Right lobe of liver (tissue), 6 donors: ENCODE results near the gene TBL1Y. TPM values are rescaled to one million over a fixed set of nuclear protein-coding genes. Genes with fewer than 3 reads are reported as not detected.

Source experiments
- ATAC-seq, 4 donors: fragments of 200-7000 bp; cut with Tn5 transposase; one replicate each; pipeline ENCODE4 v1.9.1; 2020; ENCODE audit warnings: mild to moderate bottlenecking in 4 of 4, moderate library complexity in 4 of 4
- DNase-seq, 3 donors: peaks; one replicate each; pipeline ENCODE4 v3.0.0-alpha.2; 2020
- H3K27ac ChIP-seq, 3 donors: fragments of 200-600 bp; one replicate each; pipeline ENCODE4 v1.8.0; 2022
- H3K27me3 ChIP-seq, 2 donors: fragments of 200-600 bp; one replicate each; pipeline ENCODE4 v1.8.0; 2022
- H3K36me3 ChIP-seq, 4 donors: fragments of 200-600 bp; sonication (generic) in 1 of 4; one replicate each; pipeline versions ENCODE4 v1.5.1 to v1.8.0; 2017 to 2022; ENCODE audit warnings: control low read depth in 1 of 4
- H3K4me1 ChIP-seq, 4 donors: fragments of 200-600 bp; sonication (generic) in 1 of 4; one replicate each; pipeline versions ENCODE4 v1.5.1 to v1.8.0; 2017 to 2022; ENCODE audit warnings: control low read depth in 1 of 4
- H3K4me3 ChIP-seq, 3 donors: fragments of 200-600 bp; one replicate each; pipeline ENCODE4 v1.8.0; 2022
- H3K9me3 ChIP-seq, 4 donors: fragments of 200-600 bp; sonication (generic) in 1 of 4; one replicate each; pipeline versions ENCODE4 v1.5.1 to v1.8.0; 2017 to 2022; ENCODE audit warnings: control low read depth in 1 of 4
- CTCF ChIP-seq, 4 donors: fragments of 200-600 bp in 3 of 4; fragments of 450-650 bp in 1 of 4; IDR thresholded peaks; one replicate each; pipeline versions ENCODE4 v1.5.1 to v1.8.0; 2016 to 2022; ENCODE audit warnings: antibody characterized with exemption in 4 of 4, mild to moderate bottlenecking in 2 of 4
- POLR2A ChIP-seq: fragments of 450-650 bp; IDR thresholded peaks from one replicate; pipeline ENCODE4 v1.6.1; 2017; ENCODE audit warnings: antibody characterized with exemption, mild to moderate bottlenecking
- WGBS: methylation state at CpG from one replicate; pipeline ENCODE4 v1.1.6; 2018; ENCODE audit warnings: low coverage, low lambda C conversion rate; ENCODE audit not compliant: insufficient coverage; ENCODE audit errors: missing lambda C conversion rate; 5-methylcytosine and 5-hydroxymethylcytosine counted together
- intact Hi-C, 2 donors: fragments of 100-400 bp; cut with DNase I; formaldehyde crosslinking; loops; one replicate each; pipeline versions ENCODE4 v1.11.2 to v1.14.1; 2022
- total RNA-seq, 6 experiments: library from RNA; depleted of rRNA in 2 of 6; stranded (reverse); fragments of >200 nt in 2 of 6; fragmentation: NEBNext Ultra II Directional in 3 of 6; extraction: Animal tissue kit (Norgen Biotek cat#: 25700) in 3 of 6; gene quantifications; one replicate each; pipeline versions ENCODE4 v1.1.0 to v1.2.4, GENCODE V29; 2016 to 2023
- donor health status: DM: no; HTN: yes; CAD: no.
- donor health status: DM: no; HTN: no; CAD: no.
- donor health status: DM: no; HTN: no; CAD: no.
- donor health status: DM: no; HTN: yes; CAD: no.
- donor health status: DM: no; HTN: yes; CAD: no.

Gene TBL1Y
- total RNA-seq, 6 experiments from 2014 or later = 2.7 TPM; not detected in 5

GRCh38 chrY:6928265-6928664 lies 17.8 kb downstream of the TBL1Y start:
- peak in 1 of 4 donors; percentile 74 for ATAC-seq
- H3K9me3 ChIP-seq = no peaks in the 10 kb centered on the region
- no CpG with 5 or more reads among the region's 4 CpGs for WGBS

GRCh38 chrY:6929237-6929636 lies 18.7 kb downstream of the TBL1Y start:
- ATAC-seq (peak in 1 of 4 donors; percentile 56), DNase-seq (peak in 1 of 3 donors; percentile 49)
- Histone ChIP-seq H3K4me3 (no peak overlapping the region), H3K27me3 (no peaks in the 10 kb centered on the region), H3K36me3 (no peaks in the 10 kb centered on the region), H3K4me1 (no peaks in the 10 kb centered on the region), H3K9me3 (no peaks in the 10 kb centered on the region), H3K27ac (no peak overlapping the region)
- intact Hi-C loops = no loop called here
- no CpG with 5 or more reads among the region's 1 CpG for WGBS
- TF ChIP-seq CTCF (IDR thresholded peaks at IDR 0.05) (no peak), POLR2A (no peak)

More at GRCh38 chrY:6928265-6928664, 17.8 kb downstream of the TBL1Y start:
- Histone ChIP-seq H3K4me3 (no peak overlapping the region), H3K4me1 (no peaks in the 10 kb centered on the region), H3K27me3 (no peaks in the 10 kb centered on the region), H3K27ac (no peak overlapping the region), H3K36me3 (no peaks in the 10 kb centered on the region)
- peak in 1 of 3 donors; percentile 61 for DNase-seq
- TF ChIP-seq POLR2A (no peak), CTCF (IDR thresholded peaks at IDR 0.05) (no peak)
- intact Hi-C loops = no loop called here

- intact Hi-C loops = no loop called here
- no CpG with 5 or more reads among the region's 4 CpGs for WGBS
- Histone ChIP-seq H3K27ac (no peak overlapping the region), H3K9me3 (no peaks in the 10 kb centered on the region), H3K36me3 (no peaks in the 10 kb centered on the region), H3K4me3 (no peak overlapping the region), H3K4me1 (no peaks in the 10 kb centered on the region), H3K27me3 (no peaks in the 10 kb centered on the region)
- TF ChIP-seq CTCF (IDR thresholded peaks at IDR 0.05) (no peak), POLR2A (no peak)
- DNase-seq = peak in 1 of 3 donors; percentile 44
- peak in 1 of 4 donors; percentile 77 for ATAC-seq
These were observed 21.4 kb downstream of the TBL1Y start for GRCh38 chrY:6931779-6932396.

GRCh38 chrY:6935497-6935896 lies 25.0 kb downstream of the TBL1Y start:
- WGBS = no CpG with 5 or more reads among the region's 2 CpGs
- TF ChIP-seq POLR2A (no peak), CTCF (IDR thresholded peaks at IDR 0.05) (no peak)
- Histone ChIP-seq H3K27ac (no peak overlapping the region), H3K4me3 (no peak overlapping the region), H3K27me3 (no peaks in the 10 kb centered on the region), H3K36me3 (no peaks in the 10 kb centered on the region), H3K9me3 (no peaks in the 10 kb centered on the region), H3K4me1 (no peaks in the 10 kb centered on the region)
- DNase-seq (peak in 1 of 3 donors; percentile 44), ATAC-seq (peak in 1 of 4 donors; percentile 73)
- intact Hi-C loops = no loop called here

GRCh38 chrY:6947695-6948094 lies 37.2 kb downstream of the TBL1Y start:
- no peaks in the 10 kb centered on the region for H3K27me3 ChIP-seq
- no peak overlapping the region for H3K4me3 ChIP-seq
- no peaks in the 10 kb centered on the region for H3K36me3 ChIP-seq
- no peaks in the 10 kb centered on the region for H3K4me1 ChIP-seq
- H3K9me3 ChIP-seq = no peaks in the 10 kb centered on the region
- TF ChIP-seq POLR2A = no peak
- TF ChIP-seq CTCF (IDR thresholded peaks at IDR 0.05) = no peak
- ATAC-seq (peak in 1 of 4 donors; percentile 47), DNase-seq (no peak)
- intact Hi-C loops = no loop called here
- H3K27ac ChIP-seq = no peak overlapping the region
